GM12878 (cell line): ENCODE measurements around the gene NAMPT. TPM values are rescaled to one million over a fixed set of nuclear protein-coding genes. Genes with fewer than 3 reads are reported as not detected.
A peak's percentile ranks its signal among the peaks of the same experiment; 100 is the strongest.

ENCODE experiments used
- DPF2 ChIP-seq: fragments of 450-650 bp; IDR thresholded peaks from 2 replicates; pipeline ENCODE4 v1.6.1; 2017; ENCODE audit warnings: mild to moderate bottlenecking
- E2F8 ChIP-seq: fragments of 450-650 bp; IDR thresholded peaks from 2 replicates; pipeline ENCODE4 v1.6.1; 2018; ENCODE audit warnings: mild to moderate bottlenecking, low read depth, moderate library complexity; ENCODE audit not compliant: partially characterized antibody
- EGR1 ChIP-seq, 2 experiments: IDR thresholded peaks; 1 replicate in 1 of 2; 2 replicates in 1 of 2; pipeline ENCODE4 v1.6.1; 2011 to 2012; ENCODE audit warnings: low read depth in 2 of 2, low read length in 2 of 2, borderline replicate concordance in 1 of 2, mild to moderate bottlenecking in 1 of 2, moderate library complexity in 1 of 2
- IKZF1 ChIP-seq: fragments of 450-650 bp; conservative IDR thresholded peaks from 2 replicates; pipeline ENCODE4 v1.6.1; 2017; ENCODE audit warnings: antibody characterized with exemption, mild to moderate bottlenecking
- KLF5 ChIP-seq: fragments of 450-650 bp; IDR thresholded peaks from 2 replicates; pipeline ENCODE4 v1.6.1; 2014; ENCODE audit warnings: mild to moderate bottlenecking; ENCODE audit not compliant: partially characterized antibody
- MXI1 ChIP-seq: fragments of 150-350 bp; IDR thresholded peaks from 2 replicates; pipeline ENCODE4 v1.6.1; 2011; ENCODE audit warnings: low read depth, mild to moderate bottlenecking, inconsistent platforms, low read length, improper control_type of control experiment
- MYB ChIP-seq: fragments of 150-350 bp; IDR thresholded peaks from 2 replicates; pipeline ENCODE4 v1.6.1; 2014; ENCODE audit warnings: mild to moderate bottlenecking, low read depth, low read length, borderline replicate concordance
- POLR2A ChIP-seq: IDR thresholded peaks from 2 replicates; pipeline ENCODE4 v1.6.1; 2011; ENCODE audit warnings: low read depth, mild to moderate bottlenecking, low read length
- POLR2AphosphoS5 ChIP-seq: IDR thresholded peaks from 2 replicates; pipeline ENCODE4 v1.6.1; 2011; ENCODE audit warnings: mild to moderate bottlenecking, low read length, inconsistent platforms
- RB1 ChIP-seq: fragments of 450-650 bp; formaldehyde crosslinking; IDR thresholded peaks from 2 replicates; pipeline ENCODE4 v1.6.1; 2017; ENCODE audit warnings: mild to moderate bottlenecking, borderline replicate concordance
- SKIL ChIP-seq: fragments of 450-650 bp; IDR thresholded peaks from 2 replicates; pipeline ENCODE4 v1.6.1; 2017; ENCODE audit warnings: mild to moderate bottlenecking, low read depth, inconsistent platforms; ENCODE audit not compliant: poor library complexity, severe bottlenecking
- ZBTB11 ChIP-seq: fragments of 450-650 bp; formaldehyde crosslinking; IDR thresholded peaks from 2 replicates; pipeline ENCODE4 v1.5.0; 2022; ENCODE audit warnings: mild to moderate bottlenecking, missing genetic modification characterization
- ZNF384 ChIP-seq: IDR thresholded peaks from 2 replicates; pipeline ENCODE4 v1.6.1; 2012; ENCODE audit warnings: low read depth, mild to moderate bottlenecking, low read length, improper control_type of control experiment, borderline replicate concordance
- polyA plus RNA-seq, 11 experiments: library from polyadenylated mRNA; depleted of rRNA in 4 of 11; unstranded in 6 of 11; stranded (reverse) in 5 of 11; fragments of >200 nt; fragmentation: Nextera tagmentation in 4 of 11; fragmentation: Illumina TruSeq in 1 of 11; extraction: Ambion mirVana in 4 of 11; extraction: Trizol in 1 of 11; gene quantifications; 1 replicate in 1 of 11; 2 replicates in 10 of 11; pipeline versions ENCODE4 v1.2.1 to v1.2.3, GENCODE V29; 2011 to 2016; ENCODE audit warnings: inconsistent platforms in 2 of 11, missing spikeins in 2 of 11, low read depth in 1 of 11
- total RNA-seq, 4 experiments: library from RNA; depleted of rRNA in 3 of 4; stranded (reverse); fragments of >200 nt in 3 of 4; fragmentation: Illumina TruSeq in 1 of 4; extraction: Trizol in 1 of 4; gene quantifications; 2 replicates each; pipeline versions ENCODE4 v1.2.1 to v1.2.3, GENCODE V29; 2013 to 2021
- TF ChIP-seq, protein P1 (sequence below): fragments of 450-650 bp; IDR thresholded peaks from 2 replicates; pipeline ENCODE4 v1.6.1; 2017; ENCODE audit warnings: low read depth, mild to moderate bottlenecking, moderate library complexity

Gene NAMPT
- total and polyA plus RNA-seq, 10 of the 15 experiments (the other 5 are each of a cell fraction or from before 2014, with no cell fraction given): 28.3 to 173 (median 75.0) TPM

- TF ChIP-seq ZBTB11 (no peak), POLR2A (0 out of 2 replicates have a peak, but pooled peaks have one; percentile 36), RB1 (0 out of 2 replicates have a peak, but pooled peaks have one; percentile 27), MXI1 (peak; percentile 94), SKIL (peak; percentile 38), DPF2 (peak; percentile 17; the same call in 1 of the 2 replicates), KLF5 (no peak), E2F8 (no peak), MYB (no peak), IKZF1 (peak; percentile 45), EGR1 (IDR thresholded peaks at IDR 0.05; ENCODE audit: borderline replicate concordance in 1 of 2, low read depth in 2 of 2, low read length in 2 of 2) (0 out of 3 replicates have a peak, but pooled peaks of 1 of the 2 experiments have one; percentile 23), ZNF384 (no peak), POLR2AphosphoS5 (0 out of 2 replicates have a peak, but pooled peaks have one; percentile 36)
- TF ChIP-seq, protein P1, sequence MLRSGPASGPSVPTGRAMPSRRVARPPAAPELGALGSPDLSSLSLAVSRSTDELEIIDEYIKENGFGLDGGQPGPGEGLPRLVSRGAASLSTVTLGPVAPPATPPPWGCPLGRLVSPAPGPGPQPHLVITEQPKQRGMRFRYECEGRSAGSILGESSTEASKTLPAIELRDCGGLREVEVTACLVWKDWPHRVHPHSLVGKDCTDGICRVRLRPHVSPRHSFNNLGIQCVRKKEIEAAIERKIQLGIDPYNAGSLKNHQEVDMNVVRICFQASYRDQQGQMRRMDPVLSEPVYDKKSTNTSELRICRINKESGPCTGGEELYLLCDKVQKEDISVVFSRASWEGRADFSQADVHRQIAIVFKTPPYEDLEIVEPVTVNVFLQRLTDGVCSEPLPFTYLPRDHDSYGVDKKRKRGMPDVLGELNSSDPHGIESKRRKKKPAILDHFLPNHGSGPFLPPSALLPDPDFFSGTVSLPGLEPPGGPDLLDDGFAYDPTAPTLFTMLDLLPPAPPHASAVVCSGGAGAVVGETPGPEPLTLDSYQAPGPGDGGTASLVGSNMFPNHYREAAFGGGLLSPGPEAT: peak; percentile 49; the same call in 1 of the 2 replicates
Observed at GRCh38 chr7:106283831-106284713, 711 bp downstream of the NAMPT start (continued).
